ENCODE data around the gene CALCOCO2. TPM values are rescaled to one million over a fixed set of nuclear protein-coding genes. Genes with fewer than 3 reads are reported as not detected.

CALCOCO2 gene
- total RNA-seq, 1 donor from 2014 or later = 142 TPM

- H3K27me3 Mint-ChIP-seq (ENCODE audit: unreplicated experiment) = no peaks in the 10 kb centered on the region
- no peak overlapping the region for H3K27ac Mint-ChIP-seq (ENCODE audit: unreplicated experiment)
- no peak for DNase-seq
- H3K9me3 Mint-ChIP-seq (ENCODE audit: unreplicated experiment) = no peaks in the 10 kb centered on the region
- no peak for TF ChIP-seq CTCF (IDR thresholded peaks at IDR 0.05; ENCODE audit: partially characterized antibody, unreplicated experiment)
- no peak overlapping the region for H3K4me3 Mint-ChIP-seq (ENCODE audit: unreplicated experiment)
- H3K4me1 Mint-ChIP-seq (ENCODE audit: low read depth, unreplicated experiment) = no peaks in the 10 kb centered on the region
- no peaks in the 10 kb centered on the region for H3K36me3 Mint-ChIP-seq (ENCODE audit: unreplicated experiment)
These were observed 52.3 kb downstream of the CALCOCO2 start for GRCh38 chr17:48883171-48883570.

GRCh38 chr17:48890086-48890485, 59.3 kb downstream of the CALCOCO2 start:
- peaks cover 6% of the 10 kb centered on the region for H3K9me3 Mint-ChIP-seq (ENCODE audit: unreplicated experiment)
- H3K4me3 Mint-ChIP-seq (ENCODE audit: unreplicated experiment) = no peak overlapping the region
- H3K27me3 Mint-ChIP-seq (ENCODE audit: unreplicated experiment) = peaks cover 5% of the 10 kb centered on the region
- no peaks in the 10 kb centered on the region for H3K36me3 Mint-ChIP-seq (ENCODE audit: unreplicated experiment)
- no peak overlapping the region for H3K27ac Mint-ChIP-seq (ENCODE audit: unreplicated experiment)
- no peak for TF ChIP-seq CTCF (IDR thresholded peaks at IDR 0.05; ENCODE audit: partially characterized antibody, unreplicated experiment)
- DNase-seq = no peak
- H3K4me1 Mint-ChIP-seq (ENCODE audit: low read depth, unreplicated experiment) = no peaks in the 10 kb centered on the region

- peak overlapping the region; percentile 99 for H3K4me3 Mint-ChIP-seq (ENCODE audit: unreplicated experiment)
- H3K27ac Mint-ChIP-seq (ENCODE audit: unreplicated experiment) = peak overlapping the region; percentile 79
- no peaks in the 10 kb centered on the region for H3K36me3 Mint-ChIP-seq (ENCODE audit: unreplicated experiment)
- peaks cover 6% of the 10 kb centered on the region for H3K27me3 Mint-ChIP-seq (ENCODE audit: unreplicated experiment)
- no peaks in the 10 kb centered on the region for H3K4me1 Mint-ChIP-seq (ENCODE audit: low read depth, unreplicated experiment)
- DNase-seq = no peak
- no peak for TF ChIP-seq CTCF (IDR thresholded peaks at IDR 0.05; ENCODE audit: partially characterized antibody, unreplicated experiment)
- H3K9me3 Mint-ChIP-seq (ENCODE audit: unreplicated experiment) = peaks cover 6% of the 10 kb centered on the region
These were observed 62.3 kb downstream of the CALCOCO2 start for GRCh38 chr17:48892940-48893645.

- H3K9me3 Mint-ChIP-seq (ENCODE audit: unreplicated experiment) = peaks cover 6% of the 10 kb centered on the region
- no peaks in the 10 kb centered on the region for H3K4me1 Mint-ChIP-seq (ENCODE audit: low read depth, unreplicated experiment)
- no peaks in the 10 kb centered on the region for H3K36me3 Mint-ChIP-seq (ENCODE audit: unreplicated experiment)
- H3K4me3 Mint-ChIP-seq (ENCODE audit: unreplicated experiment) = peak overlapping the region; percentile 99
- no peak for DNase-seq
- TF ChIP-seq CTCF (IDR thresholded peaks at IDR 0.05; ENCODE audit: partially characterized antibody, unreplicated experiment) = no peak
- H3K27me3 Mint-ChIP-seq (ENCODE audit: unreplicated experiment) = peaks cover 6% of the 10 kb centered on the region
- H3K27ac Mint-ChIP-seq (ENCODE audit: unreplicated experiment) = no peak overlapping the region
These were observed 63.0 kb downstream of the CALCOCO2 start for GRCh38 chr17:48893646-48894508.

GRCh38 chr17:48894886-48895285, 64.1 kb downstream of the CALCOCO2 start:
- Mint-ChIP-seq H3K27me3 (ENCODE audit: unreplicated experiment) (peaks cover 6% of the 10 kb centered on the region), H3K4me3 (ENCODE audit: unreplicated experiment) (no peak overlapping the region), H3K4me1 (ENCODE audit: low read depth, unreplicated experiment) (no peaks in the 10 kb centered on the region), H3K36me3 (ENCODE audit: unreplicated experiment) (no peaks in the 10 kb centered on the region), H3K9me3 (ENCODE audit: unreplicated experiment) (peaks cover 6% of the 10 kb centered on the region), H3K27ac (ENCODE audit: unreplicated experiment) (no peak overlapping the region)
- no peak for DNase-seq
- TF ChIP-seq CTCF (IDR thresholded peaks at IDR 0.05; ENCODE audit: partially characterized antibody, unreplicated experiment) = no peak

Data from glutamatergic neuron (in vitro differentiated cells).